Measurements from ENCODE around the gene FECH. TPM values are rescaled to one million over a fixed set of nuclear protein-coding genes. Genes with fewer than 3 reads are reported as not detected.
"Not testable (repeated sequence)": the region's sequence is repeated elsewhere in the genome, so short reads cannot be mapped to it uniquely, and the experiment has no call there.

Gene FECH
- polyA plus RNA-seq, 10 donors = 17.3 to 34.7 (median 20.9) TPM

GRCh38 chr18:57533006-57533867 is 53.3 kb downstream of the FECH start:
- DNase-seq = peak in 1 of 3 donors; percentile 45

- no peak for DNase-seq
These were observed 57.4 kb downstream of the FECH start for GRCh38 chr18:57529151-57529550.

- DNase-seq = no peak
These were observed 58.8 kb downstream of the FECH start for GRCh38 chr18:57527556-57528229.

GRCh38 chr18:57523171-57523956 is 63.1 kb downstream of the FECH start:
- peak in 1 of 3 donors; percentile 9 for DNase-seq

- DNase-seq = not testable (repeated sequence)
These were observed 64.2 kb downstream of the FECH start for GRCh38 chr18:57522348-57522747.

GRCh38 chr18:57519668-57520424 is 66.7 kb downstream of the FECH start:
- DNase-seq = no peak

- no peak for DNase-seq
These were observed 68.0 kb downstream of the FECH start for GRCh38 chr18:57518533-57518932.

- no peak for DNase-seq
These were observed 70.4 kb downstream of the FECH start for GRCh38 chr18:57516056-57516455.

GRCh38 chr18:57505231-57505630 is 81.3 kb downstream of the FECH start:
- DNase-seq = no peak

GRCh38 chr18:57502624-57503023 is 83.9 kb downstream of the FECH start:
- DNase-seq = no peak

- DNase-seq = no peak
These were observed 87.7 kb downstream of the FECH start for GRCh38 chr18:57498682-57499256.

Other genes starting within 250 kb of the FECH start
- under 1 TPM in 7 of 10 donors, not detected in 3; 0.01 to 0.75 (median 0.10) TPM for gene ST8SIA3, start 234.1 kb downstream of the FECH start, polyA plus RNA-seq (ENCODE audit: insufficient read length in 10 of 10)
- gene ONECUT2, start 151.3 kb downstream of the FECH start, polyA plus RNA-seq (ENCODE audit: insufficient read length in 10 of 10) = 1 to 10 TPM in 1 of 10 donors, under 1 TPM in 9; 0.01 to 1.1 (median 0.17) TPM
- gene NARS1, start 35.1 kb upstream of the FECH start, polyA plus RNA-seq (ENCODE audit: insufficient read length in 10 of 10) = 10 to 100 TPM; 80.5 to 95.7 (median 91.1) TPM
- gene ATP8B1, start 216.6 kb upstream of the FECH start, polyA plus RNA-seq (ENCODE audit: insufficient read length in 10 of 10) = 1 to 10 TPM; 3.6 to 7.0 (median 4.3) TPM

Data from muscle of back (tissue), 11 donors.